HEK293T (cell line): Measurements from ENCODE around the gene MBD3L4.
"Not testable (repeated sequence)": the region's sequence is repeated elsewhere in the genome, so short reads cannot be mapped to it uniquely, and the experiment has no call there.

Experiments
- ARNT ChIP-seq: fragments of 450-650 bp; IDR thresholded peaks from 2 replicates; pipeline ENCODE4 v1.6.1; 2017; ENCODE audit warnings: mild to moderate bottlenecking
- BHLHE40 ChIP-seq: fragments of 450-650 bp; IDR thresholded peaks from 2 replicates; pipeline ENCODE4 v1.6.1; 2016; ENCODE audit warnings: mild to moderate bottlenecking, moderate library complexity, borderline replicate concordance
- ELF4 ChIP-seq: fragments of 450-650 bp; IDR thresholded peaks from 2 replicates; pipeline ENCODE4 v1.6.1; 2017; ENCODE audit warnings: antibody characterized with exemption
- FOXA1 ChIP-seq: fragments of 450-650 bp; IDR thresholded peaks from 2 replicates; pipeline ENCODE4 v1.6.1; 2016; ENCODE audit warnings: mild to moderate bottlenecking
- FOXK2 ChIP-seq: fragments of 450-650 bp; IDR thresholded peaks from 2 replicates; pipeline ENCODE4 v1.6.1; 2016; ENCODE audit warnings: mild to moderate bottlenecking
- FOXM1 ChIP-seq: fragments of 450-650 bp; IDR thresholded peaks from 2 replicates; pipeline ENCODE4 v1.6.1; 2017; ENCODE audit warnings: mild to moderate bottlenecking, borderline replicate concordance
- HDGF ChIP-seq: fragments of 450-650 bp; IDR thresholded peaks from 2 replicates; pipeline ENCODE4 v1.6.1; 2017; ENCODE audit warnings: antibody characterized with exemption, borderline replicate concordance
- LEF1 ChIP-seq: fragments of 450-650 bp; IDR thresholded peaks from 2 replicates; pipeline ENCODE4 v1.6.1; 2017; ENCODE audit warnings: mild to moderate bottlenecking, borderline replicate concordance
- NFRKB ChIP-seq: fragments of 450-650 bp; IDR thresholded peaks from 2 replicates; pipeline ENCODE4 v1.6.1; 2016; ENCODE audit warnings: mild to moderate bottlenecking, moderate library complexity
- SP1 ChIP-seq: fragments of 450-650 bp; IDR thresholded peaks from 2 replicates; pipeline ENCODE4 v1.6.1; 2017
- SUZ12 ChIP-seq: fragments of 450-650 bp; IDR thresholded peaks from 2 replicates; pipeline ENCODE4 v1.6.1; 2016; ENCODE audit warnings: mild to moderate bottlenecking
- TARDBP ChIP-seq: fragments of 450-650 bp; IDR thresholded peaks from 2 replicates; pipeline ENCODE4 v1.6.1; 2016
- ZNF384 ChIP-seq: fragments of 450-650 bp; IDR thresholded peaks from 2 replicates; pipeline ENCODE4 v1.6.1; 2016

- not testable (repeated sequence) for TF ChIP-seq SUZ12, ARNT, TARDBP, FOXK2, SP1, BHLHE40, LEF1, FOXA1, ELF4, FOXM1, NFRKB, HDGF, ZNF384
Observed at GRCh38 chr19:7030278-7030677, 9.7 kb downstream of the MBD3L4 start, which contains the start of gene MBD3L5.
